WTC11 (cell line): ENCODE measurements around the gene MAN1B1. TPM values are rescaled to one million over a fixed set of nuclear protein-coding genes. Genes with fewer than 3 reads are reported as not detected.

Experiments
- ATAC-seq: fragments of 200-7000 bp; cut with Tn5 transposase; 2 replicates; pipeline ENCODE4 v1.10.0; 2021; ENCODE audit warnings: mild to moderate bottlenecking, moderate library complexity
- CTCF ChIA-PET: fragments of 300-600 bp; sonication (Branson Sonifier 250); formaldehyde crosslinking; loops from one replicate; lab custom pipeline; 2021; ENCODE audit warnings: antibody characterized with exemption; lab: Charles Lee
- POLR2A ChIA-PET: fragments of 350-600 bp; sonication (Branson Sonifier 250); formaldehyde crosslinking; loops from one replicate; lab custom pipeline; 2021; ENCODE audit warnings: antibody characterized with exemption; lab: Charles Lee
- DNase-seq: peaks from one replicate; pipeline ENCODE4 v3.0.0; 2021; ENCODE audit warnings: low spot score
- H3K27ac Mint-ChIP-seq: 2 replicates; pipeline ENCODE4 v1.8.0; 2021; ENCODE audit warnings: mixed read lengths
- H3K27me3 Mint-ChIP-seq: 2 replicates; pipeline ENCODE4 v1.8.0; 2021; ENCODE audit warnings: low read depth, mild to moderate bottlenecking, moderate library complexity, mixed read lengths
- H3K36me3 Mint-ChIP-seq: 2 replicates; pipeline ENCODE4 v1.8.0; 2021; ENCODE audit warnings: mixed read lengths
- H3K4me1 Mint-ChIP-seq: 2 replicates; pipeline ENCODE4 v1.8.0; 2022; ENCODE audit warnings: mixed read lengths
- H3K4me3 Mint-ChIP-seq: 2 replicates; pipeline ENCODE4 v1.8.0; 2021; ENCODE audit warnings: mild to moderate bottlenecking, moderate library complexity, mixed read lengths
- H3K9me3 Mint-ChIP-seq: 2 replicates; pipeline ENCODE4 v1.8.0; 2021; ENCODE audit warnings: mixed read lengths
- ATF3 ChIP-seq: sonication (generic); formaldehyde crosslinking; conservative IDR thresholded peaks from 2 replicates; pipeline ENCODE4 v1.8.1; 2022; ENCODE audit warnings: mild to moderate bottlenecking, missing genetic modification reagents
- CTCF ChIP-seq: fragments of 200-600 bp; IDR thresholded peaks from 2 replicates; pipeline ENCODE4 v1.8.0; 2022; ENCODE audit warnings: antibody characterized with exemption
- E2F4 ChIP-seq: sonication (generic); formaldehyde crosslinking; IDR thresholded peaks from 2 replicates; pipeline ENCODE4 v1.8.1; 2022; ENCODE audit warnings: low read depth, mild to moderate bottlenecking, moderate library complexity, missing genetic modification reagents, borderline replicate concordance
- E2F5 ChIP-seq: sonication (generic); formaldehyde crosslinking; IDR thresholded peaks from 2 replicates; pipeline ENCODE4 v1.8.1; 2022; ENCODE audit warnings: mild to moderate bottlenecking, moderate library complexity, missing genetic modification reagents
- FOXP4 ChIP-seq: sonication (generic); formaldehyde crosslinking; IDR thresholded peaks from 2 replicates; pipeline ENCODE4 v1.8.0; 2022; ENCODE audit warnings: mild to moderate bottlenecking, missing genetic modification reagents
- HMGXB4 ChIP-seq: sonication (generic); formaldehyde crosslinking; IDR thresholded peaks from 2 replicates; pipeline ENCODE4 v1.8.1; 2023; ENCODE audit warnings: mild to moderate bottlenecking, moderate library complexity, missing genetic modification reagents
- KAT7 ChIP-seq: sonication (generic); formaldehyde crosslinking; IDR thresholded peaks from 2 replicates; pipeline ENCODE4 v1.8.1; 2023; ENCODE audit warnings: missing genetic modification reagents, mild to moderate bottlenecking, borderline replicate concordance
- MLX ChIP-seq: sonication (generic); formaldehyde crosslinking; IDR thresholded peaks from 2 replicates; pipeline ENCODE4 v1.8.1; 2023; ENCODE audit warnings: mild to moderate bottlenecking, missing genetic modification reagents, moderate library complexity
- NFE2L1 ChIP-seq: sonication (generic); formaldehyde crosslinking; IDR thresholded peaks from 2 replicates; pipeline ENCODE4 v1.8.1; 2023; ENCODE audit warnings: missing genetic modification reagents
- PRRX2 ChIP-seq: fragments of 250-450 bp; sonication (Bioruptor Pico); IDR thresholded peaks from 2 replicates; pipeline ENCODE4 v1.8.0; 2021; ENCODE audit warnings: mild to moderate bottlenecking
- RORB ChIP-seq: fragments of 250-450 bp; sonication (Bioruptor Pico); IDR thresholded peaks from 2 replicates; pipeline ENCODE4 v1.9.0; 2021; ENCODE audit warnings: mild to moderate bottlenecking
- SMAD3 ChIP-seq: sonication (generic); formaldehyde crosslinking; IDR thresholded peaks from 2 replicates; pipeline ENCODE4 v1.8.0; 2022; ENCODE audit warnings: missing genetic modification reagents, mild to moderate bottlenecking, borderline replicate concordance
- TEAD1 ChIP-seq: sonication (generic); formaldehyde crosslinking; IDR thresholded peaks from 2 replicates; pipeline ENCODE4 v1.8.0; 2022; ENCODE audit warnings: mild to moderate bottlenecking, missing genetic modification reagents
- ZBTB43 ChIP-seq: sonication (generic); formaldehyde crosslinking; IDR thresholded peaks from 2 replicates; pipeline ENCODE4 v1.8.1; 2023; ENCODE audit warnings: mild to moderate bottlenecking, missing genetic modification reagents
- ZNF396 ChIP-seq: fragments of 250-450 bp; sonication (Bioruptor Pico); IDR thresholded peaks from 2 replicates; pipeline ENCODE4 v1.8.0; 2021; ENCODE audit warnings: mild to moderate bottlenecking, moderate library complexity, borderline replicate concordance
- ZSCAN18 ChIP-seq: fragments of 250-450 bp; sonication (Bioruptor Pico); IDR thresholded peaks from 2 replicates; pipeline ENCODE4 v2.1.2; 2022; ENCODE audit warnings: mild to moderate bottlenecking, moderate library complexity
- total RNA-seq: library from RNA; stranded (reverse); gene quantifications from 3 replicates; pipeline ENCODE4 v1.2.3, GENCODE V29; 2021

MAN1B1 gene
- total RNA-seq, 1 experiment from 2014 or later = 57.1 TPM

GRCh38 chr9:137084526-137084925 is 2.3 kb upstream of the MAN1B1 start:
- Mint-ChIP-seq H3K36me3 (peaks cover 5% of the 10 kb centered on the region; the same call in 1 of the 2 replicates), H3K4me3 (no peak overlapping the region), H3K27ac (no peak overlapping the region), H3K27me3 (peaks cover 16% of the 10 kb centered on the region), H3K4me1 (peaks cover 16% of the 10 kb centered on the region), H3K9me3 (no peaks in the 10 kb centered on the region)
- no peak for DNase-seq
- ChIA-PET CTCF (interaction anchor here (1.2 to 8.7 kb wide), 4 partner anchors 17 to 132 kb away, joined by 3 to 177 read pairs (median 24); partner anchors contain the start of genes NPDC1 and SAPCD2), POLR2A (interaction anchor here (0.6 kb wide), 2 partner anchors 14 to 154 kb away, joined by 3 read pairs; no protein-coding TSS in a partner anchor)
- ATAC-seq = no peak
- TF ChIP-seq E2F4 = no peak
- TF ChIP-seq, all 79 proteins: peak for 0

GRCh38 chr9:137085920-137086530 is 760 bp upstream of the MAN1B1 start:
- ATAC-seq (peak; percentile 2), DNase-seq (peak; percentile 36)
- TF ChIP-seq FOXP4 (CRISPR knock-in tag) (0 out of 2 replicates have a peak, but pooled peaks have one; percentile 8), KAT7 (CRISPR knock-in tag) (0 out of 2 replicates have a peak, but pooled peaks have one; percentile 8), SMAD3 (CRISPR knock-in tag) (peak; percentile 29; the same call in 1 of the 2 replicates), E2F5 (CRISPR knock-in tag) (no peak)
- H3K4me3 Mint-ChIP-seq = peak overlapping the region; percentile 84
- ChIA-PET POLR2A (interaction anchor here (1.0 to 2.2 kb wide), 10 partner anchors 9 to 156 kb away, joined by 3 to 21 read pairs (median 4); partner anchors contain the start of genes LRRC26, SAPCD2, TPRN and TUBB4B), CTCF (interaction anchor here (0.6 to 8.7 kb wide), 21 partner anchors 8 to 337 kb away, joined by 3 to 177 read pairs (median 7); partner anchors contain the start of genes EXD3, NOXA1, NPDC1 and NRARP)
- peaks cover 16% of the 10 kb centered on the region for H3K4me1 Mint-ChIP-seq
- H3K27me3 Mint-ChIP-seq = peaks cover 9% of the 10 kb centered on the region
- H3K36me3 Mint-ChIP-seq = peaks cover 6% of the 10 kb centered on the region
- H3K9me3 Mint-ChIP-seq = no peaks in the 10 kb centered on the region
- H3K27ac Mint-ChIP-seq = peak overlapping the region; percentile 89; the same call in 1 of the 2 replicates

- DNase-seq = peak; percentile 31
- peak overlapping the region; percentile 91 for H3K27ac Mint-ChIP-seq
- peak; percentile 0; the same call in 1 of the 2 replicates for ATAC-seq
- TF ChIP-seq CTCF (no peak), ZNF396 (CRISPR knock-in tag) (no peak), TEAD1 (no peak), ZSCAN18 (CRISPR knock-in tag) (no peak), HMGXB4 (no peak), ZBTB43 (CRISPR knock-in tag) (no peak), RORB (no peak), PRRX2 (CRISPR knock-in tag) (no peak), ATF3 (CRISPR knock-in tag) (no peak), NFE2L1 (CRISPR knock-in tag) (no peak), MLX (CRISPR knock-in tag) (no peak)
Measured at GRCh38 chr9:137087409-137087925, 682 bp downstream of the MAN1B1 start.

More at GRCh38 chr9:137087409-137087925, 682 bp downstream of the MAN1B1 start:
- peak overlapping the region; percentile 85 for H3K4me3 Mint-ChIP-seq
- ChIA-PET POLR2A (interaction anchor here (0.9 to 2.2 kb wide), 5 partner anchors 10 to 135 kb away, joined by 3 to 21 read pairs (median 5); partner anchors contain the start of genes SAPCD2, TPRN and UAP1L1), CTCF (interaction anchor here (0.5 to 8.7 kb wide), 25 partner anchors 10 to 336 kb away, joined by 3 to 177 read pairs (median 5); partner anchors contain the start of genes C8G, EXD3, NOXA1 and NPDC1)
- H3K9me3 Mint-ChIP-seq = no peaks in the 10 kb centered on the region
- peaks cover 16% of the 10 kb centered on the region for H3K4me1 Mint-ChIP-seq
- H3K36me3 Mint-ChIP-seq = peaks cover 10% of the 10 kb centered on the region
- H3K27me3 Mint-ChIP-seq = peaks cover 9% of the 10 kb centered on the region
